Progenitor cell of endocrine pancreas (in vitro differentiated cells): ENCODE results near the gene SUCLG1. TPM values are rescaled to one million over a fixed set of nuclear protein-coding genes. Genes with fewer than 3 reads are reported as not detected.
A peak's percentile ranks its signal among the peaks of the same experiment; 100 is the strongest.
"Not testable (repeated sequence)": the region's sequence is repeated elsewhere in the genome, so short reads cannot be mapped to it uniquely, and the experiment has no call there.

Experiments used
- DNase-seq: peaks from one replicate; pipeline ENCODE4 v3.0.0; 2021; ENCODE audit warnings: low spot score; ENCODE audit not compliant: unreplicated experiment
- H3K27ac Mint-ChIP-seq: 2 replicates; pipeline ENCODE4 v1.8.0; 2021; ENCODE audit warnings: mild to moderate bottlenecking, moderate library complexity, mixed read lengths
- H3K27me3 Mint-ChIP-seq: 2 replicates; pipeline ENCODE4 v1.8.0; 2021; ENCODE audit warnings: mixed read lengths
- H3K36me3 Mint-ChIP-seq: 2 replicates; pipeline ENCODE4 v1.8.0; 2022; ENCODE audit warnings: mixed read lengths; ENCODE audit not compliant: insufficient read depth
- H3K4me1 Mint-ChIP-seq: 2 replicates; pipeline ENCODE4 v1.8.0; 2021; ENCODE audit warnings: low read depth, mixed read lengths
- H3K4me3 Mint-ChIP-seq: 2 replicates; pipeline ENCODE4 v1.8.0; 2021; ENCODE audit warnings: low read depth, mild to moderate bottlenecking, moderate library complexity, mixed read lengths
- H3K9me3 Mint-ChIP-seq: 2 replicates; pipeline ENCODE4 v1.8.0; 2021; ENCODE audit warnings: low read depth, mixed read lengths
- total RNA-seq: library from RNA; stranded (reverse); gene quantifications from 2 replicates; pipeline ENCODE4 v1.2.1, GENCODE V29; 2021
- TF ChIP-seq, protein P1 (sequence below): fragments of 200-600 bp; sonication (generic); IDR thresholded peaks from one replicate; pipeline ENCODE4 v1.5.0; 2021; ENCODE audit warnings: antibody characterized with exemption, mild to moderate bottlenecking; ENCODE audit not compliant: unreplicated experiment

Gene SUCLG1
- total RNA-seq, 1 donor from 2014 or later, result 85.0 TPM

DNA sequence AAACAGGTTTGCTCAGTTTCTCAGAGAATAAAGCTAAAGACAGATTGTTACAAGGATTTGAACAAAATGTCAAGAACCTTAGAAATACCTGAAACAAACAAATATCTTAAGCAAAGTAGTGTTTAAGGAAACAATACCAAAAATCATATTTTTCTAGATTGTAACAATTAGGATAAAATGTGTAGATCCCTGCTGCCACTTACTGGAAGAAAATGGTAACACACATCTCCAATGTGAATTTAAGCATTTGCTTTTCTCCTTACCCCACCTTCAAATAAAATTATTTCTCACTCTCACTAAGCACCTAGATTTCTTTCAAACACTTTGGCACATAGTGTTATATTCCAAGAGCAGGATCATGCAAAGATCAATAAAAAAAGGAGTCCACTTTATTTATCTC, 34.9 kb downstream of the SUCLG1 start:
- no peaks in the 10 kb centered on the region for H3K4me1 Mint-ChIP-seq
- peaks cover 28% of the 10 kb centered on the region for H3K36me3 Mint-ChIP-seq
- no peak overlapping the region for H3K27ac Mint-ChIP-seq
- H3K9me3 Mint-ChIP-seq, result no peaks in the 10 kb centered on the region
- H3K4me3 Mint-ChIP-seq, result no peak overlapping the region
- H3K27me3 Mint-ChIP-seq, result no peaks in the 10 kb centered on the region
- DNase-seq, result no peak
- TF ChIP-seq, protein P1, sequence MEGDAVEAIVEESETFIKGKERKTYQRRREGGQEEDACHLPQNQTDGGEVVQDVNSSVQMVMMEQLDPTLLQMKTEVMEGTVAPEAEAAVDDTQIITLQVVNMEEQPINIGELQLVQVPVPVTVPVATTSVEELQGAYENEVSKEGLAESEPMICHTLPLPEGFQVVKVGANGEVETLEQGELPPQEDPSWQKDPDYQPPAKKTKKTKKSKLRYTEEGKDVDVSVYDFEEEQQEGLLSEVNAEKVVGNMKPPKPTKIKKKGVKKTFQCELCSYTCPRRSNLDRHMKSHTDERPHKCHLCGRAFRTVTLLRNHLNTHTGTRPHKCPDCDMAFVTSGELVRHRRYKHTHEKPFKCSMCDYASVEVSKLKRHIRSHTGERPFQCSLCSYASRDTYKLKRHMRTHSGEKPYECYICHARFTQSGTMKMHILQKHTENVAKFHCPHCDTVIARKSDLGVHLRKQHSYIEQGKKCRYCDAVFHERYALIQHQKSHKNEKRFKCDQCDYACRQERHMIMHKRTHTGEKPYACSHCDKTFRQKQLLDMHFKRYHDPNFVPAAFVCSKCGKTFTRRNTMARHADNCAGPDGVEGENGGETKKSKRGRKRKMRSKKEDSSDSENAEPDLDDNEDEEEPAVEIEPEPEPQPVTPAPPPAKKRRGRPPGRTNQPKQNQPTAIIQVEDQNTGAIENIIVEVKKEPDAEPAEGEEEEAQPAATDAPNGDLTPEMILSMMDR, result peak; percentile 67

DNA sequence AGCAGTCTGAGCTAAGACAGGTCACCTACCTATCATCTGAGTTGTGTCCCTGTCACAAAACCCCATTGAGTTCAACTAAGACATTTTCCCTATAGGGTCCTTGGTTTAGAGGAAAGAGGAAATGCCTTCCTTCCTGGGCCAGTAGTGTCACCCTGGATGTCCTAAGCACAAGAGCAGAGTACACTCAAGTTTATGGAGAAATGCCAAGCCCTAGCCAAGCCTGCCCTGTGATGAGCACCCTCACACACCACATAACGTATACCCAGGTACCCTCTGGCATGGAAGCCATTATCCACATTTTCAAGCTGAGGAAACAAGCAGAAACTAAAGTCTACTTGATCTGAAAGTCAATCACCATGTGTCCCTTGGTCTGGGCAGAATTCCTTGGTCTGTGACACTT, 37.3 kb downstream of the SUCLG1 start:
- H3K4me3 Mint-ChIP-seq, result no peak overlapping the region
- H3K27me3 Mint-ChIP-seq, result no peaks in the 10 kb centered on the region
- TF ChIP-seq, protein P1, result no peak
- no peaks in the 10 kb centered on the region for H3K9me3 Mint-ChIP-seq
- no peaks in the 10 kb centered on the region for H3K4me1 Mint-ChIP-seq
- peaks cover 19% of the 10 kb centered on the region for H3K36me3 Mint-ChIP-seq
- no peak for DNase-seq
- peak overlapping the region; percentile 11 for H3K27ac Mint-ChIP-seq

DNA sequence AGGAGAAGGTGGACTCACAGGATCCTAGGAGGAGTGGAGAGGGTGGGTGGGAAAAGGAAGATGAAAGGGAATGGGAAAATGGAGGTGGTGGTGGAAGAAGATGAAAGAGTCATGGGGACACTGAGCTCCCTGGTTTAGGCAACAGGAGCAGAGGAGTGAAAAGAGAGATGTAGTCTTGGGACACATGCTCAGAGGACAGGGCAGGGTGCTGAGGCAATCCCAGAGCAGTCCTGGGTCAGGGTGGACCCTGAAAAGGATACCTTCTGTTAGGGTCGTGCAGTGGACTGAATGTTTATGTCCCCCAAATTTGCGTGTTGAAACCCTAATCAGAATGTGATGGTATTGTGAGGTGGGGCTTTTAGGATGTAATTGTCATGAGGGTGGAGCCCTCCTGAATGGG, 37.9 kb downstream of the SUCLG1 start:
- H3K27ac Mint-ChIP-seq, result no peak overlapping the region
- H3K9me3 Mint-ChIP-seq, result no peaks in the 10 kb centered on the region
- no peaks in the 10 kb centered on the region for H3K27me3 Mint-ChIP-seq
- peaks cover 19% of the 10 kb centered on the region for H3K36me3 Mint-ChIP-seq
- H3K4me3 Mint-ChIP-seq, result no peak overlapping the region
- DNase-seq, result no peak
- H3K4me1 Mint-ChIP-seq, result no peaks in the 10 kb centered on the region
- TF ChIP-seq, protein P1, result no peak

DNA sequence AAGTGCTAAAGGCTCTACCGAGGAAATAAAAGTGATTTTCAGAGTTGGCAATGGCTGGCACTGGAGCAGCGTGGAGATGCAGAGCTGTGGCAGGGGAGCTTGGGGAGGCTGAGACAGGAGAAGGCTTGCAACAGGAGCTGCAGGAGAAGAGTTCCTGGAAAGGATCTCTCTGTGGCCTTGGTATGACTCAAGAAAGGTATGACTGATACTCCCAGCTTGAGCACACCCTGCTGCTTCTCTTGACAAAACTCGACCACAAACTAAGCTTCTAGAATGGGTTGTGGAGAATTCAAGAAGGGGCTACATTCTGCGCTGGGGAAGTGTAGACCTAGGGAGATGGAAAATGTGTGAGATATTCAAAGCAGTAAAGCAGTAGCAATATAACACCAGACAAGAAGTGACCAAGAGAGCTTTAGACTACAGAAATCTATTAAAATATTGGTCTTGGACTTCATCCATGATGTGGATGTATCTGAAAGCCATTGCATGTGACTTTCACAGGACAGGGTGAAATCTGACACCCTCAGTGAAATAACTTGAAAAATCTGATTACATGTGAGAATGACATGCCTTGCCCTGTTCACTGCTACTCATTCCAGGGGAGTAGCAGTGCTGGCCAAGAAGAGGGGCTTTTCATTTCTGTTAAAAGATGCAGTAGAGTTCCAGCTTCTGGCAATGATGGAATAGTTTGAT, 41.5 kb downstream of the SUCLG1 start:
- no peak overlapping the region for H3K27ac Mint-ChIP-seq
- H3K27me3 Mint-ChIP-seq, result no peaks in the 10 kb centered on the region
- TF ChIP-seq, protein P1, result no peak
- no peaks in the 10 kb centered on the region for H3K4me1 Mint-ChIP-seq
- peaks cover 5% of the 10 kb centered on the region for H3K36me3 Mint-ChIP-seq
- no peak for DNase-seq
- no peak overlapping the region for H3K4me3 Mint-ChIP-seq
- H3K9me3 Mint-ChIP-seq, result no peaks in the 10 kb centered on the region

DNA sequence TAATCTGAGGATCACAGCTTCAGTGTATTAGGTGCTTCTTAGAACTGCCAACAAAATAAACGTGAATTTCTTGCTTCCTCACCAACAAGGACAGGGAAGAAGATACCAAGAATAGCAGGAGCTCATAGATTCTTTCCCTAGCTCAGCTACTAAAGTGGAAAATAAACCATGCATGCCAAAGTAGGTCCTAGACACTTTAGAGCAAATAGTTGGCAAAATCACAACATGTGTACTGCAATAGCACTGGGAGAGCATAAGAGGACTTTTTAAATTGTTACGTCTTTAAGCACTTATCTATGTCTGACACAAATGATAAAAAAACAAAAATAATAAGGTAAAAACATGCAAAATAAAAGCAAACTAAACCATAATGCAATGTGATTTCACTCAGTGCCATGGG, 49.5 kb downstream of the SUCLG1 start:
- TF ChIP-seq, protein P1, result no peak
- H3K4me3 Mint-ChIP-seq, result no peak overlapping the region
- H3K27ac Mint-ChIP-seq, result no peak overlapping the region
- H3K36me3 Mint-ChIP-seq, result no peaks in the 10 kb centered on the region
- no peaks in the 10 kb centered on the region for H3K9me3 Mint-ChIP-seq
- no peak for DNase-seq
- peaks cover 3% of the 10 kb centered on the region for H3K27me3 Mint-ChIP-seq
- no peaks in the 10 kb centered on the region for H3K4me1 Mint-ChIP-seq

DNA sequence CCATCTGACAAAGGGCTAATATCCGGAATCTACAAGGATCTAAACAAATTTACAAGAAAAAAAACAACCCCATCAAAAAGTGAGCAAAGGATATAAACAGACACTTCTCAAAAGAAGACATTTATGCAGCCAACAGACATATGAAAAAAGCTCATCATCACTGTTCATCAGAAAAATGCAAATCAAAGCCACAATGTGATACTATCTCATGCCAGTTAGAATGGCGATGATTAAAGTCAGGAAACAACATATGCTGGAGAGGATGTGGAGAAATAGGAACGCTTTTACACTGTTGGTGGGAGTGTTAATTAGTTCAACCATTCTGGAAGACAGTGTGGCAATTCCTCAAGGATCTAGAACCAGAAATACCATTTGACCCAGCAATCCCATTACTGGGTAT, 57.0 kb downstream of the SUCLG1 start:
- not testable (repeated sequence) for H3K27me3 Mint-ChIP-seq, H3K4me1 Mint-ChIP-seq

DNA sequence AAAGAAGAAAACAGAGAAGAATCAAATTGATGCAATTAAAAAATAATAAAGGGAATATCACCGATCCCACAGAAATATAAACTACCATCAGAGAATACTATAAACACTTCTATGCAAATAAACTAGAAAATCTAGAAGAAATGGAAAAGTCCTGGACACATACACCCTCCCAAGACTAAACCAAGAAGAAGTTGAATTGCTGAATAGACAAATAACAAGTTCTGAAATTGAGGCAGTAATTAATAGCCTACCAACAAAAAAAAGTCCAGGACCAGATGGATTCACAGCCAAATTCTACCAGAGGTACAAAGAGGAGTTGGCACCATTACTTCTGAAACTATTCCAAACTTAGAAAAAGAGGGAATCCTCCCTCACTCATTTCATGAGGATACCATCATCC, 59.2 kb downstream of the SUCLG1 start:
- not testable (repeated sequence) for H3K27me3 Mint-ChIP-seq, H3K9me3 Mint-ChIP-seq, H3K27ac Mint-ChIP-seq, H3K36me3 Mint-ChIP-seq, H3K4me1 Mint-ChIP-seq, H3K4me3 Mint-ChIP-seq, DNase-seq

More for the DNA sequence above, 57.0 kb downstream of the SUCLG1 start:
- H3K27ac Mint-ChIP-seq, DNase-seq, H3K4me3 Mint-ChIP-seq, H3K9me3 Mint-ChIP-seq, H3K36me3 Mint-ChIP-seq: not testable (repeated sequence)
